ENCODE measurements around the gene BUB1B. TPM values are rescaled to one million over a fixed set of nuclear protein-coding genes. Genes with fewer than 3 reads are reported as not detected.
"Not testable (repeated sequence)": the region's sequence is repeated elsewhere in the genome, so short reads cannot be mapped to it uniquely, and the experiment has no call there.

BUB1B gene
- total RNA-seq, 6 experiments from 2014 or later = 11.5 to 38.1 (median 29.6) TPM

DNA sequence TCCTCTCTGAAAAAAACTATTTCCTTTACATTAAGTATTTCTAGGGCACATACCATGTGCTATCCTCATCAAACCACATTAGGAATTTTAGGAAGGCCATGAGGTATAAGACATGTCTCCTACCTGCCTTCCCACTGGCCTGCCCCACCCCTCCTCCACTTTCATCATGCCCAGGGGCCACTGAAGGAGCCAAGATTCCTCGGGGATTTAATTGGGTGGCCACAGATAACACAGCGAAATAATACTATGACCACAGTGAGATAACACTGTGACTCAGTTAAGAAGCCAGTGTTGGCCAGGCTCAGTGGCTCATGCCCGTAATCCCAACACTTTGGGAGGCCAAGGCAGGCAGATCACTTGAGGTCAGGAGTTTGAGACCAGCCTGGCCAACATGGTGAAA, 42.4 kb upstream of the BUB1B start:
- Mint-ChIP-seq H3K4me3 (no peak overlapping the region), H3K9me3 (no peaks in the 10 kb centered on the region), H3K36me3 (ENCODE audit: low read depth) (no peaks in the 10 kb centered on the region), H3K27me3 (ENCODE audit: insufficient read depth) (peaks cover 21% of the 10 kb centered on the region), H3K4me1 (ENCODE audit: low read depth) (peaks cover 18% of the 10 kb centered on the region), H3K27ac (no peak overlapping the region)
- TF ChIP-seq, protein P1, sequence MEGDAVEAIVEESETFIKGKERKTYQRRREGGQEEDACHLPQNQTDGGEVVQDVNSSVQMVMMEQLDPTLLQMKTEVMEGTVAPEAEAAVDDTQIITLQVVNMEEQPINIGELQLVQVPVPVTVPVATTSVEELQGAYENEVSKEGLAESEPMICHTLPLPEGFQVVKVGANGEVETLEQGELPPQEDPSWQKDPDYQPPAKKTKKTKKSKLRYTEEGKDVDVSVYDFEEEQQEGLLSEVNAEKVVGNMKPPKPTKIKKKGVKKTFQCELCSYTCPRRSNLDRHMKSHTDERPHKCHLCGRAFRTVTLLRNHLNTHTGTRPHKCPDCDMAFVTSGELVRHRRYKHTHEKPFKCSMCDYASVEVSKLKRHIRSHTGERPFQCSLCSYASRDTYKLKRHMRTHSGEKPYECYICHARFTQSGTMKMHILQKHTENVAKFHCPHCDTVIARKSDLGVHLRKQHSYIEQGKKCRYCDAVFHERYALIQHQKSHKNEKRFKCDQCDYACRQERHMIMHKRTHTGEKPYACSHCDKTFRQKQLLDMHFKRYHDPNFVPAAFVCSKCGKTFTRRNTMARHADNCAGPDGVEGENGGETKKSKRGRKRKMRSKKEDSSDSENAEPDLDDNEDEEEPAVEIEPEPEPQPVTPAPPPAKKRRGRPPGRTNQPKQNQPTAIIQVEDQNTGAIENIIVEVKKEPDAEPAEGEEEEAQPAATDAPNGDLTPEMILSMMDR (IDR thresholded peaks at IDR 0.05) = no peak
- no peak for DNase-seq

DNA sequence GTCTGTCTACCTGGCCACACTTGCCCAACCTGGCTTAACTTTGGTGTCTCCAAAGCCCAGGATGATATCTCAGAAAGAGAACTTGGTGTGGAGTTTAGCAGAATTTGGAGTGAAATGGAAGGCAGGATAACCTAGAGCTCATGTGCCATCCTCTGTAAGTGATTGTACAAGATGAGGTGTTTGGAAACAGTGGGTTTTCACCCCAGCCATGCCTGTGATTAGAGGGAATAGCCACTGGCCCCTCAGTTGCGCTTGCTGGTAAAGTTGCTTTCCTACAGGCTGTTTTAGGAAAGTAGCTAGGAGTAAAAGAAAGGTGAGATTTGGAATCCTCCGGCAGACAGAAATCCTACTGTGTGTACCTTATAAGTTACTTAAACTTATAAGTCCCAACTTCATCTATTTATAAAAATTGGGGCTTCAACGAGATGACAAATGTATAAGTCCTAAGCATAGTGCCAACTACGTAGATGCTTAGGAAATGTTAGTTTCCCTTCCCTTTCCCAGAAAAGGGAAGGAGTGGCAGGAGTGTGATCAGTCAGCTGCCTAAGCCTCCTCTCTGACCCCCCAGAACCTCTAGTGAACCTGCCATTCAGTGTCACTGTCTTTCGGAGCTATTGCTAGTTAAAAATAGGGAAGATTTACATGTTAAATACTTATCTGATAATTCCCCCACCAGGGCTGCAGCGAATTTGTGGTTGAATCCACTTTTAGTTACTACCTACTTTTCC, 38.8 kb upstream of the BUB1B start:
- TF ChIP-seq, protein P1 (IDR thresholded peaks at IDR 0.05) = no peak
- Mint-ChIP-seq H3K27me3 (ENCODE audit: insufficient read depth) (peaks cover 11% of the 10 kb centered on the region), H3K4me1 (ENCODE audit: low read depth) (peaks cover 8% of the 10 kb centered on the region), H3K27ac (no peak overlapping the region), H3K4me3 (no peak overlapping the region), H3K36me3 (ENCODE audit: low read depth) (no peaks in the 10 kb centered on the region), H3K9me3 (no peaks in the 10 kb centered on the region)
- no peak for DNase-seq

DNA sequence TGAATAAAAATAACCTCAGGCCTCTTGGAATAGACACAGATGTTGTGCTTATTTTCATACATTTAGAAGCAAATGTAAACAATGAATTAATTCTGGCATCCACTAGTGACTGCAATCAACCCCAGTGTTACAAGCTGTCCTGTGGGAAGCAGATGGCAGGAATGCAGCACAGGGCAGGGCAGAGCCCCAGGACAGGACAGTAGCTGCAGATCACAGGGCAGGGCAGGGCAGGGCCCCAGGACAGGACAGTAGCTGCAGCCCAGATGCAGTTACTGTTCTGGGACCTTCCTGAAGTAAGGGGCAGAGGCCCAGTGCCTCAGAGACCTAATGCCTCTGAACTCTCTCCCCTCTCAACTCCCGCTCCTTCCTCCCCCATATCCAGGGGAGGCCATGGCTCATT, 37.9 kb upstream of the BUB1B start:
- DNase-seq; H3K4me1 Mint-ChIP-seq (ENCODE audit: low read depth); H3K27ac Mint-ChIP-seq; H3K27me3 Mint-ChIP-seq (ENCODE audit: insufficient read depth); H3K9me3 Mint-ChIP-seq; H3K4me3 Mint-ChIP-seq; H3K36me3 Mint-ChIP-seq (ENCODE audit: low read depth): not testable (repeated sequence)

DNA sequence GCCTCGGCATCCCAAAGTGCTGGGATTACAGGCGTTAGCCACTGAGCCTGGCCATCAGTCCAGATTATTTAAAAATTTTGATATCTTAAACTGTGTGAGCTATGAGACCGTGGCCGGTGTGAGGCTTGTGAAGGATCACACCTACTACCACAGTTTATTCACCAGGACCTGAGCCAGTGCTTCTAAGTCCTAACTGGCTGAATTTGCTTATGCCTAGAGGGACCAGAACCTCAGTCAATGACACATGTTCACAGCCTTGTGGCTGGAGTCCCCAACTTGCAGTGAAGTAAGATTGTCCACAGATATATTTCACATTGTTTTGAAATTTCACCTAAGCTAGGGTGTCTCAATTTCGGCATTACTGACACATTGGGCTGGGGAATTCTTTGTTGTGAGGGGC, 37.0 kb upstream of the BUB1B start:
- not testable (repeated sequence) for H3K27ac Mint-ChIP-seq; DNase-seq; H3K27me3 Mint-ChIP-seq (ENCODE audit: insufficient read depth)

DNA sequence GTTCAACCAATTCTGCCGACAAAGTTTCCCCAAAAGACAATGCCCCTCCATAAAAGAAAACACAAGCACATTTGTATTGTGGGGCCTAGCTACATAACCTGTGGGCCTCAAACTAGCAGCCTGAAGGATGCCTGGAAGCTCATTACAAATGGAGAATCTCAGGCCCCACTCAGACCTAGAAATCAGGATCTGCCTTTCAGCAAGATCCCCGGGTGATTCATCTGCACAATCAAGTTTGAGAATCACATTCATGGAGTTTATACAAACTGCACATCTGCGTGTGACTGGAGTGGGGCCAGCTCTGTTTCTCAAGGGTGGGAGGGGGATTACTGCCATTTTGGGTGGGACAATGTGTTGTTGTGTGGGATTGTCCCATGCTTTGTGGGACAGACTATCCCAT, 36.5 kb upstream of the BUB1B start:
- not testable (repeated sequence) for H3K27me3 Mint-ChIP-seq (ENCODE audit: insufficient read depth); H3K4me3 Mint-ChIP-seq; H3K4me1 Mint-ChIP-seq (ENCODE audit: low read depth); H3K36me3 Mint-ChIP-seq (ENCODE audit: low read depth); H3K27ac Mint-ChIP-seq; DNase-seq; H3K9me3 Mint-ChIP-seq

More for the DNA sequence above, 37.0 kb upstream of the BUB1B start:
- H3K4me1 Mint-ChIP-seq (ENCODE audit: low read depth); H3K36me3 Mint-ChIP-seq (ENCODE audit: low read depth); H3K4me3 Mint-ChIP-seq; H3K9me3 Mint-ChIP-seq: not testable (repeated sequence)

DNA sequence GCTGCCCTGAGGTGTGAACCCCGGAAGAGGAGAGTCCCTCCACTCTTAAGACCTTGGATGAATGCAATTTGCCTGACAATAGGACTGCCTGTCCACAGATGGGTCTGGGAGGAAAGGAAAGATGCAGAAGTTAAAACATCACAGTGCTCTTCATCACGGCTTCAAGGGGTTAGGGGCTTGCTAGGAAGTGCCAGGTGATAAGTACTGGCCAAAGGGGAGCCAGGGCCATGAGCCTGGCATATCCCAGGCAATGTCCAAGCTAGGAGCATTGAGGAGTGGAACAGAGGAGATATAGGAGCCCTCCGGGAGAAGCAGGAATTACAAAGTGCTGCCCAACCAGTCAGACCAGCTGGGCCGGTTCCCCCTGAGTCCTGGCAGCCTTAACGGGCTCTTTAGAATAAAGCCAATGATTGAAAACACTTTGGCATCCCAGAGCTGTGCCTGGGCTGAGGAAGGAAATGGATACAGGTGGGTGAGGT, 36.0 kb upstream of the BUB1B start:
- not testable (repeated sequence) for H3K36me3 Mint-ChIP-seq (ENCODE audit: low read depth); H3K27ac Mint-ChIP-seq; H3K4me1 Mint-ChIP-seq (ENCODE audit: low read depth); H3K4me3 Mint-ChIP-seq; H3K9me3 Mint-ChIP-seq; H3K27me3 Mint-ChIP-seq (ENCODE audit: insufficient read depth); DNase-seq

DNA sequence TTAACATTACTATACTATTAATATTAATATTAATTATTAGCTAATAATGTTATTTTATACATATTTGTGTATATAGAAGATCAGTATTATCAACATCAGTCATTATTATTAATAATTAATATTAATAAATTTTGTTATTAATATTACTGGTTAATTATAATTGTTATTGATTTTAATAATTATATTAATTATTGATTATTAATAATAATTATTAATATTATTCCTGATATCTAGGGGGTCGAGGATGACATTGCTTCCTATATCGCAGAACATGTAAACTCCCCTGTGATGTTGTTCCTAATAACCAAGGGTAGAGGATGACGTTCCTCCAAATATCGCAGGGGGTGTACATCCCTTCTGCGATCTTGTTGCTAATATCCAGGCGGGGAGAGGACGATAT, 34.9 kb upstream of the BUB1B start:
- Mint-ChIP-seq H3K36me3 (ENCODE audit: low read depth) (no peaks in the 10 kb centered on the region), H3K4me3 (no peak overlapping the region), H3K4me1 (ENCODE audit: low read depth) (no peaks in the 10 kb centered on the region), H3K9me3 (no peaks in the 10 kb centered on the region), H3K27me3 (ENCODE audit: insufficient read depth) (peaks cover 8% of the 10 kb centered on the region), H3K27ac (no peak overlapping the region)
- no peak for DNase-seq
- TF ChIP-seq, protein P1 (IDR thresholded peaks at IDR 0.05) = no peak
